Endothelial cell (in vitro differentiated cells): Measurements from ENCODE around the gene ATRX. TPM values are rescaled to one million over a fixed set of nuclear protein-coding genes. Genes with fewer than 3 reads are reported as not detected.
"Not testable (repeated sequence)": the region's sequence is repeated elsewhere in the genome, so short reads cannot be mapped to it uniquely, and the experiment has no call there.

Experiments used
- DNase-seq: peaks from one replicate; pipeline ENCODE4 v3.0.0; 2021; ENCODE audit warnings: low spot score
- H3K27ac Mint-ChIP-seq: one replicate; pipeline ENCODE4 v1.8.0; 2021; ENCODE audit warnings: mixed read lengths, inconsistent platforms; ENCODE audit not compliant: unreplicated experiment
- H3K27me3 Mint-ChIP-seq: one replicate; pipeline ENCODE4 v1.8.0; 2021; ENCODE audit warnings: mild to moderate bottlenecking, moderate library complexity, mixed read lengths, inconsistent platforms; ENCODE audit not compliant: unreplicated experiment
- H3K36me3 Mint-ChIP-seq: one replicate; pipeline ENCODE4 v1.8.0; 2021; ENCODE audit warnings: mild to moderate bottlenecking, low read depth, mixed read lengths, inconsistent platforms; ENCODE audit not compliant: unreplicated experiment
- H3K4me1 Mint-ChIP-seq: one replicate; pipeline ENCODE4 v1.8.0; 2021; ENCODE audit warnings: mild to moderate bottlenecking, mixed read lengths, inconsistent platforms; ENCODE audit not compliant: unreplicated experiment
- H3K4me3 Mint-ChIP-seq: one replicate; pipeline ENCODE4 v1.8.0; 2021; ENCODE audit warnings: mild to moderate bottlenecking, mixed read lengths, inconsistent platforms; ENCODE audit not compliant: unreplicated experiment
- H3K9me3 Mint-ChIP-seq: one replicate; pipeline ENCODE4 v1.8.0; 2021; ENCODE audit warnings: mixed read lengths, inconsistent platforms; ENCODE audit not compliant: unreplicated experiment
- total RNA-seq: library from RNA; stranded (reverse); fragmentation: NEBNext Ultra II Directional; extraction: Animal tissue kit (Norgen Biotek cat#: 25700); gene quantifications from one replicate; pipeline ENCODE4 v1.2.1, GENCODE V29; 2021; ENCODE audit not compliant: unreplicated experiment
- TF ChIP-seq, protein P1 (sequence below): fragments of 200-600 bp; sonication (generic); IDR thresholded peaks from one replicate; pipeline ENCODE4 v1.5.0; 2021; ENCODE audit warnings: antibody characterized with exemption; ENCODE audit not compliant: unreplicated experiment

The ATRX gene
- total RNA-seq, 1 donor from 2014 or later: 112 TPM

DNA sequence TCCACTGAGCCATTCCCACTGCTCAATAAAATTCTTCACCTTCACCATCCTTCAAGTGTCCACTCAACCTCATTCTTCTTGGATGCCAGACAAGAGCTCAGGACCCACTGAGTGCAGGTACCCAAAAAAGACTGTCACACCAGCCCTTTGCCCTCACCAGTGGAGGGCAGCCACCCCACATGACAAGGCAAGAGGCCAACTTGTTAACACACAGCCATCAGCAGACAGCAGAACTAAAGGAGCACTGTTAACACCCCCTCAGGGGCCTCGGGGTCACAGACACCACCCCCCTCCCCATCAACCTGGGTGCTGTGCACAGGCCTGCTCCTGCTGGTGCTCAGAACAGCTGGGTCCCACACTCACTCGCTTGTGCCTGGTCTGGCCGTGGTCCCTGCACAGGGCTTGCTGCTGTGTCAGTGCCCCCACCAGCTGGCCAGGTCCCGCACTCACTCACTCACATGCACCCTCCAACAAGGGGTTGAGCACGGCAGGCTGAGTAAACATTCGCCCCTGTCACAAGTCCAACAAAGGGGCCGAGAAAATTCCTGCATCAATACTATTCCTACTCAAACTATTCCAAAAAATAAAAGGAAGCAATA lies 54.1 kb downstream of the ATRX start:
- H3K27ac Mint-ChIP-seq: no peak overlapping the region
- no peak for DNase-seq
- H3K9me3 Mint-ChIP-seq: no peaks in the 10 kb centered on the region
- TF ChIP-seq, protein P1, sequence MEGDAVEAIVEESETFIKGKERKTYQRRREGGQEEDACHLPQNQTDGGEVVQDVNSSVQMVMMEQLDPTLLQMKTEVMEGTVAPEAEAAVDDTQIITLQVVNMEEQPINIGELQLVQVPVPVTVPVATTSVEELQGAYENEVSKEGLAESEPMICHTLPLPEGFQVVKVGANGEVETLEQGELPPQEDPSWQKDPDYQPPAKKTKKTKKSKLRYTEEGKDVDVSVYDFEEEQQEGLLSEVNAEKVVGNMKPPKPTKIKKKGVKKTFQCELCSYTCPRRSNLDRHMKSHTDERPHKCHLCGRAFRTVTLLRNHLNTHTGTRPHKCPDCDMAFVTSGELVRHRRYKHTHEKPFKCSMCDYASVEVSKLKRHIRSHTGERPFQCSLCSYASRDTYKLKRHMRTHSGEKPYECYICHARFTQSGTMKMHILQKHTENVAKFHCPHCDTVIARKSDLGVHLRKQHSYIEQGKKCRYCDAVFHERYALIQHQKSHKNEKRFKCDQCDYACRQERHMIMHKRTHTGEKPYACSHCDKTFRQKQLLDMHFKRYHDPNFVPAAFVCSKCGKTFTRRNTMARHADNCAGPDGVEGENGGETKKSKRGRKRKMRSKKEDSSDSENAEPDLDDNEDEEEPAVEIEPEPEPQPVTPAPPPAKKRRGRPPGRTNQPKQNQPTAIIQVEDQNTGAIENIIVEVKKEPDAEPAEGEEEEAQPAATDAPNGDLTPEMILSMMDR: no peak
- H3K36me3 Mint-ChIP-seq: peaks cover 3% of the 10 kb centered on the region
- H3K4me1 Mint-ChIP-seq: no peaks in the 10 kb centered on the region
- no peak overlapping the region for H3K4me3 Mint-ChIP-seq
- no peaks in the 10 kb centered on the region for H3K27me3 Mint-ChIP-seq

- H3K27ac Mint-ChIP-seq, H3K4me1 Mint-ChIP-seq, H3K9me3 Mint-ChIP-seq, H3K27me3 Mint-ChIP-seq, H3K36me3 Mint-ChIP-seq, H3K4me3 Mint-ChIP-seq, DNase-seq: not testable (repeated sequence)
Observed at GRCh38 chrX:77726095-77726494, 59.9 kb downstream of the ATRX start.

- no peaks in the 10 kb centered on the region for H3K27me3 Mint-ChIP-seq
- peaks cover 15% of the 10 kb centered on the region for H3K4me1 Mint-ChIP-seq
- no peak overlapping the region for H3K27ac Mint-ChIP-seq
- TF ChIP-seq, protein P1: no peak
- DNase-seq: no peak
- no peak overlapping the region for H3K4me3 Mint-ChIP-seq
- no peaks in the 10 kb centered on the region for H3K36me3 Mint-ChIP-seq
- no peaks in the 10 kb centered on the region for H3K9me3 Mint-ChIP-seq
Observed at GRCh38 chrX:77723681-77724080, 62.3 kb downstream of the ATRX start.

DNA sequence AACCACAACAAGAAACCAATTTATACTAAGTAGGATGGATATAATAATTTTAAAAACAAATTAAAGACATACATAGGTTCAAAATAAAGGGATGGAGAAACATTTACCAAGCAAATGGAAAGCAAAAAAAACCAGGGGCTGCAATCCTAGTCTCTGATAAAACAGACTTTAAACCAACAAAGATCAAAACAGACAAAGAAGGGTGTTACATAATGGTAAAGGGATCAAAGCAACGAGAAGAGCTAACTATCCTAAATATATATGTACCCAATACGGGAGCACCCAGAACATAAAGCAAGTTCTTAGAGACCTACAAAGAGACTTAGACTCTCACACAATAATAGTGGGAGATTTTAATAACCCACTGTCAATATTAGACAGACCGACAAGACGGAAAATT lies 66.6 kb downstream of the ATRX start:
- no peaks in the 10 kb centered on the region for H3K9me3 Mint-ChIP-seq
- no peak for DNase-seq

GRCh38 chrX:77704881-77705280 lies 81.1 kb downstream of the ATRX start:
- Mint-ChIP-seq H3K4me3 (no peak overlapping the region), H3K4me1 (no peaks in the 10 kb centered on the region), H3K9me3 (no peaks in the 10 kb centered on the region), H3K27me3 (no peaks in the 10 kb centered on the region), H3K36me3 (peaks cover 12% of the 10 kb centered on the region), H3K27ac (no peak overlapping the region)
- no peak for DNase-seq
- TF ChIP-seq, protein P1: no peak

More for the DNA sequence above, 66.6 kb downstream of the ATRX start:
- Mint-ChIP-seq H3K4me3 (no peak overlapping the region), H3K27ac (no peak overlapping the region), H3K36me3 (no peaks in the 10 kb centered on the region), H3K27me3 (no peaks in the 10 kb centered on the region), H3K4me1 (peaks cover 15% of the 10 kb centered on the region)
- TF ChIP-seq, protein P1: no peak
